T-helper 1 cell (primary cell): ENCODE results near the gene AGTRAP.

ENCODE experiments used
- DNase-seq, 5 donors: peaks; one replicate each; pipeline ENCODE4 v3.0.0-alpha.2; 2012 to 2020
- total RNA-seq, 4 donors: gene quantifications; one replicate each; lab custom pipeline; 2026; lab: John Stamatoyannopoulos, UW

AGTRAP gene, protein sequence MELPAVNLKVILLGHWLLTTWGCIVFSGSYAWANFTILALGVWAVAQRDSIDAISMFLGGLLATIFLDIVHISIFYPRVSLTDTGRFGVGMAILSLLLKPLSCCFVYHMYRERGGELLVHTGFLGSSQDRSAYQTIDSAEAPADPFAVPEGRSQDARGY
- 11.5 to 12.8 (median 12.5) reads per million in 4 donors for total RNA-seq

- peak; percentile 77 to 90 (median 84) for DNase-seq
Measured at GRCh38 chr1:11735854-11736745, at the start of gene AGTRAP. AGTRAP (plus strand) TSS chr1:11736136; CDS start chr1:11736209, 73 bp downstream.

DNA sequence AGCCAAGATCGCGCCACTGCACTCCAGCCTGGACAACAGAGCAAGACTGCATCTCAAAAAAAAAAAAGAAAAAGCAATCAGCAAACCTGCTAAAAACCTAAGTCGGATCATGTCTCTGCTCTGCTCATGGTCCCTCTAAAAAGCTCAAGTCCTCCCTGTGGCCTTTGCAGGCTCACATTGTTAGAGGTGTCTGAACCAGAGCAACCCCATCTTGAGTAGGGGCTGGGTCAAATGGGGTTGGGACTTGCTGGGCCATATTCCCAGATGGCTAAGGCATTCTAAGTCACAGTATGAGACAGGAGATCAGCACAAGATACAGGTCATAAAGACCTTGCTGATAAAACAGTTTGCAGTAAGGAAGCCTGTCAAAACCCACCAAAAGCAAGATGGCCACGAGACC is 47.4 kb upstream of the AGTRAP start:
- DNase-seq, result no peak

GRCh38 chr1:11690397-11691301 is 45.3 kb upstream of the AGTRAP start:
- DNase-seq, result no peak

- DNase-seq, result no peak
Measured at GRCh38 chr1:11691302-11691914, 44.5 kb upstream of the AGTRAP start, which contains the start of gene DRAXIN. DRAXIN (plus strand) TSS chr1:11691710; CDS start chr1:11706259, 14,549 bp downstream.

- no peak for DNase-seq
Measured at GRCh38 chr1:11691928-11692711, 43.8 kb upstream of the AGTRAP start.

GRCh38 chr1:11693024-11693590 is 42.8 kb upstream of the AGTRAP start:
- DNase-seq, result peak in 1 of 5 donors; percentile 33

DNA sequence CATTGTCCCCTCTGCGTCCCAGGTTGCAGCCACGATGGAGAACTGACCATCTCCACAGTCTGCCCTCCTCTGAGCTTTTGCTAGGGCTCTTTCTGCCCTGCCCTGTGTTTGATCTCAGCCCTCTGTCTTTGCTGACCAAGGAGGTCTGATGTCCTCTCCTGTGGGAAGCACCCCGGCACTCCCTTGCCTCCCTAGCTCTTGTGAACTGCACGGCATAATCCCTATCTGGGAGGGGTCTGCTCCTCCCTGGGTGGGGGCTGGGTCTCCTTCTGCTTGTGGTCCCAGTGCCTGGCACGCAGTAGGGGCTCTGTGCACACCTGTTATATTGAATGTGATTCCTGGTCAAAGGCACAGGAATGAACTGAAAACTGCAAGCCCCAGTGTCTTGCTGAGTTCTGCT is 42.0 kb upstream of the AGTRAP start:
- no peak for DNase-seq

DNA sequence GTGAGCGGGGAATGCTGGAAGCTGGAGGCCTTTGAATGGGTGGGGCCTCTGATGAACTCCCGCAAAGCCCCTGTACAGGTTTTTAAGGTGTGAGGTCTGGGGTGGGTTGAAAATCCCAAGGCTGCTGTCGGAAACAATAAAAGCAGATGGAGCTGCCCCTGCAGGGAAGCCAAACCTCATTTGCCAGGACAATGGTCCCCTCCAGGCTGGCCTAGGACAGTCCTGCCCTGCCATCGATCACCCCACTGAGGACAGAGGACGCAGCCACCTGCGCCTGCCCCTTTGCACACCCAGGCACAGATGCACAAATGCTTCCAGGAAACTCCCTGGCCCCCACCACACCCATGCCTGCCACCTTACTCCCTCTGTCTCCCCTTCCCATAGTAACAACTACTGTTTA is 40.1 kb upstream of the AGTRAP start:
- DNase-seq, result no peak

GRCh38 chr1:11697188-11697892 is 38.6 kb upstream of the AGTRAP start:
- no peak for DNase-seq

- no peak for DNase-seq
Measured at GRCh38 chr1:11697893-11698210, 38.1 kb upstream of the AGTRAP start.

- DNase-seq, result no peak
Measured at GRCh38 chr1:11700601-11701467, 35.1 kb upstream of the AGTRAP start.

DNA sequence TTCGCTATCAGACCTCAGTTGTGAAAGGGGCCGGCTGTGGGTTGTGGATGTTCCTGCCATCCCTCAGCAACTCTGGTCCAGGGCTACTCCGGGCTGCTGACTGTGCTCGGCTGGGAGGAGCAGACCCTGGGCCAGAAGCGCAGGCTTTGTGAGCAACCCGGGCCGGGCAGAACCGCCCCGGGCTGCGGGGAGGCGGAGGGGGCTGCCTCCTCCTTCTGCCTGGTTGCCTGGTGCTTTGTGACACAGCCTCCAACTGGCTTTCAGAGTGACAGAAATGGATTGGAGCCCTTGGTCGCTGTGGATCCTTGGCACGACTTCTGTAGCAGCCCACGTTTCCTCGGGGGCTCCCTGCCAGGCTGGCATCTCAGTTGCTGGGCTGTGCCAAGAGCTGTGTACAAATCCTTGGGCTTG is 34.4 kb upstream of the AGTRAP start:
- no peak for DNase-seq

GRCh38 chr1:11701981-11702803 is 33.7 kb upstream of the AGTRAP start:
- DNase-seq, result no peak

DNA sequence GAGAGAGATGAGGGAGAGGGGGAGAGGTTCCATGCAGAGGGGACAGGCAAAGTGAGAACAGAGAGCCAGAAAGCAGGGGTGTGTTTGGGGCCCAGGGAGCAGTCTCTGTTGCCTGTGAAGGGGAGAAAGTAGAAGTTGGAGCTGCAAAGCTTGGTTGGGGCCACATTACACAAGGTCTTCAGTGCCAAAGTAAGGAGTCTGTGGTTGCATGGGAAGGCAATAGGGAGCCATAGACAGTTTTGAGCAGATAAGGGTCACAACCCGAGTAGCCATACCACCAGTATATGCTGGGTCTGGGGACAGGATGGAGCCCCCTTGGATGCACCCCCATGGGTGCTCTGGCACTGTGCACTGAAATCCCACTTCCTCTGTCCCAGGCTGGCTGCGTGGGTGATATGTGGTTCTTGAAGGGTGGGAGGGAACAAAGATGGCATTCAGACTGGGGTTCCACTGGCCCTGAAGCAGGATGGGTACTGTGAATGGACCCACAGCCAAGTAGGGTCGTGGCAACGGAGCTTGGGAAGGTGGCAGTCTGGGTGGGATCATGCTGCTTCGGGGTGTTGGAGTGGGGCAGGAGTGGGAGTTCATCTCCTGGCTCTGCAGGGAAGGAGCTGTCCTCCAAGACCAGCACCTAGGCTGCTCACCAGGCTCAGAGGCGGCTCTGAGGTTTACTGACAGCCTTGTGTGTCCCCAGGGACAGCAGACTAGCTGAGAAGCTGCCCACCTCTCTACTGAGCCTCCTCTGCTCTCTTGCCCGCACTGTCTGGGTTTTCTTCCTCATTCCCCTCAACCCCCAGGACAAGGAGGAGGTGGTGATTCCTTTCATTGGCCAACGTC is 32.4 kb upstream of the AGTRAP start:
- DNase-seq, result no peak

DNA sequence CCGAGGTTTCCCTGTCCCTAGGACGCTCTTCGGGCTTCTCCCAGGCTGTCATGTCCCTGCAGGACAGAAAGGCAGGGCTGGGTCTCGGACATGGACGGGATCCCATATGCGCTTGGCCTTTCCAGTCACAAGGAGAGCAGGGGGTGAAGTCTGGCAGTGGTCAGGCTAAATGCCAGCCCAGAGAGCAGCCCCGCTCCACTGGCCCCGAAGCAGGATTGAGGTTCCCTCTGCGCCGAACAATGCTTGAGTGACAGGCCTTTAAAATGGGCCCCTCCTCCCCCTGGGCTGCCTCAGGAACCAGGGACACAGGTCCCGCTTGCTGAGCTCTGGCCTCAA is 31.8 kb upstream of the AGTRAP start:
- DNase-seq, result no peak

GRCh38 chr1:11704691-11705475 is 31.1 kb upstream of the AGTRAP start:
- DNase-seq, result no peak

DNA sequence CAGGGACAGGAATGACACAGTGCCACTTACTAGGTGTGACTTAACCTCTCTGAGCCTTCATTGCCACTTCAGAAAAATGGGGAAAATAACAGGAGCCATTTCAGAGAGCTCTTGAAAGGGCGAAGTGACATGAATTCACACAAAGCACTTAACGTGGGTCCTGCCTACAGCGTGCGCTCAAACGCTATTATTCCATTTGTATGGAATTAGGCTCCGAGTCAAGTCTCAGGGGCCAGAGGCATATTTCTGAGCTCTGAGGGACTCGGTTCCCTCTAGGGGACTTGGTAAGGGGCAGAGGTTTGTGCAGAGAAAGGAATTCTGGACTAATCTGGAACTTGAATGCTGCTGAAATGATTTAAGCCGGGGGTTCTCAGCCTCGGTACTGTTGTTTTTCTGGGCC is 30.3 kb upstream of the AGTRAP start:
- no peak for DNase-seq
